ENCODE results near the gene NPC1.

GRCh38 chr18:23585007-23585871 lies 1.1 kb downstream of the NPC1 start:
- TF ChIP-seq CTCF (IDR thresholded peaks at IDR 0.05) (no peak), POLR2A (IDR thresholded peaks at IDR 0.05) (no peak), EP300 (IDR thresholded peaks at IDR 0.05) (peak in 1 of 2 donors; percentile 8)
